SK-N-SH (cell line): ENCODE measurements around the gene SNRNP27.

Source experiments
- CHD2 ChIP-seq: fragments of 150-350 bp; IDR thresholded peaks from 2 replicates; pipeline ENCODE4 v1.6.1; 2018; ENCODE audit warnings: low read length; ENCODE audit not compliant: partially characterized antibody
- EP300 ChIP-seq, 2 experiments: IDR thresholded peaks; 2 replicates each; pipeline versions ENCODE4 v1.4.0 to v1.6.1; 2012; ENCODE audit warnings: borderline replicate concordance in 1 of 2, low read depth in 1 of 2, low read length in 1 of 2
- FOXJ3 ChIP-seq: sonication (generic); formaldehyde crosslinking; IDR thresholded peaks from 2 replicates; pipeline ENCODE4 v1.5.1; 2020; ENCODE audit warnings: mild to moderate bottlenecking, missing genetic modification reagents
- GATA2 ChIP-seq: sonication (generic); formaldehyde crosslinking; IDR thresholded peaks from 2 replicates; pipeline ENCODE4 v1.5.0; 2020; ENCODE audit warnings: mild to moderate bottlenecking, missing genetic modification reagents
- JUND ChIP-seq: IDR thresholded peaks from 2 replicates; pipeline ENCODE4 v1.4.0; 2012
- NFIC ChIP-seq: IDR thresholded peaks from 2 replicates; pipeline ENCODE4 v1.4.0; 2012; ENCODE audit warnings: borderline replicate concordance
- REST ChIP-seq: IDR thresholded peaks from 2 replicates; pipeline ENCODE4 v1.6.1; 2012; ENCODE audit warnings: mild to moderate bottlenecking, low read depth, low read length, moderate library complexity
- RXRA ChIP-seq: IDR thresholded peaks from 2 replicates; pipeline ENCODE4 v1.4.0; 2012; ENCODE audit warnings: low read depth, mild to moderate bottlenecking, borderline replicate concordance
- TAF1 ChIP-seq: IDR thresholded peaks from 2 replicates; pipeline ENCODE4 v1.6.1; 2012; ENCODE audit warnings: low read depth, mild to moderate bottlenecking, low read length, moderate library complexity, borderline replicate concordance
- TEAD4 ChIP-seq: IDR thresholded peaks from 2 replicates; pipeline ENCODE4 v1.4.0; 2012; ENCODE audit warnings: mild to moderate bottlenecking, borderline replicate concordance; ENCODE audit not compliant: insufficient read depth
- TF ChIP-seq, protein P1 (sequence below): fragments of 200-600 bp; sonication (generic); IDR thresholded peaks from 2 replicates; pipeline ENCODE4 v1.6.1; 2017; ENCODE audit warnings: antibody characterized with exemption, mild to moderate bottlenecking, moderate library complexity
- TF ChIP-seq, protein P2 (sequence below): IDR thresholded peaks from 2 replicates; pipeline ENCODE4; 2012

DNA sequence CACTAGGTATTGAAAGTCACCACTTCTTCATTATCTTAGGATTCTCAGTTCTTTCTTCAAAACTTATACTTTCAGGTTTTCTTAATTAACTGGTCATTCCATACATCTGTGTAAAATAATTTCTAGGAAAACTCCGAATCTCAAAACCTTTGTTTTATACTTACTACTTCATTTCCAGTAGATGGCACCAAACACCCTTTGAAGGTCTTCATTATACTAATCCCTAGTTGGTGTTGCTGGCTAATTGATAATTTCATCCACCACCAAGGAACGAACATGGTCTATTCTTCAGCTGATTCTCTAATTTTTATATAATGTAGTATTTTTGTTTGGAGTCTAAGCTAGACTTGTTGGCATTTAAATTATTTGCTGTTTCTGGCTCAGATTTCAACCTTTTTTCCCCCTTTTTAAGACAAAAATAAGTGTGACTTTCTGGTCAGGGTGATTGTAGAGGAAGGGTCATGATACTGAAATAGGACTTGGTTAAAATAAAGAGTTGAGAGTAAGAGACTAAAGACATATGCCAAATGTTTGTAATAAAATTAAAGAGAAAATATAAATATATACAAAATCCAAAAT is 18.3 kb downstream of the SNRNP27 start:
- TF ChIP-seq FOXJ3 (CRISPR knock-in tag): no peak
- TF ChIP-seq, protein P1, sequence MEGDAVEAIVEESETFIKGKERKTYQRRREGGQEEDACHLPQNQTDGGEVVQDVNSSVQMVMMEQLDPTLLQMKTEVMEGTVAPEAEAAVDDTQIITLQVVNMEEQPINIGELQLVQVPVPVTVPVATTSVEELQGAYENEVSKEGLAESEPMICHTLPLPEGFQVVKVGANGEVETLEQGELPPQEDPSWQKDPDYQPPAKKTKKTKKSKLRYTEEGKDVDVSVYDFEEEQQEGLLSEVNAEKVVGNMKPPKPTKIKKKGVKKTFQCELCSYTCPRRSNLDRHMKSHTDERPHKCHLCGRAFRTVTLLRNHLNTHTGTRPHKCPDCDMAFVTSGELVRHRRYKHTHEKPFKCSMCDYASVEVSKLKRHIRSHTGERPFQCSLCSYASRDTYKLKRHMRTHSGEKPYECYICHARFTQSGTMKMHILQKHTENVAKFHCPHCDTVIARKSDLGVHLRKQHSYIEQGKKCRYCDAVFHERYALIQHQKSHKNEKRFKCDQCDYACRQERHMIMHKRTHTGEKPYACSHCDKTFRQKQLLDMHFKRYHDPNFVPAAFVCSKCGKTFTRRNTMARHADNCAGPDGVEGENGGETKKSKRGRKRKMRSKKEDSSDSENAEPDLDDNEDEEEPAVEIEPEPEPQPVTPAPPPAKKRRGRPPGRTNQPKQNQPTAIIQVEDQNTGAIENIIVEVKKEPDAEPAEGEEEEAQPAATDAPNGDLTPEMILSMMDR: peak; percentile 77
- no peak for TF ChIP-seq RXRA
- TF ChIP-seq TAF1: no peak
- no peak for TF ChIP-seq JUND
- TF ChIP-seq GATA2: no peak
- no peak for TF ChIP-seq NFIC
- TF ChIP-seq EP300 (IDR thresholded peaks at IDR 0.05; ENCODE audit: borderline replicate concordance in 1 of 2, low read depth in 1 of 2, low read length in 1 of 2): no peak
- no peak for TF ChIP-seq CHD2
- no peak for TF ChIP-seq REST
- TF ChIP-seq, protein P2, sequence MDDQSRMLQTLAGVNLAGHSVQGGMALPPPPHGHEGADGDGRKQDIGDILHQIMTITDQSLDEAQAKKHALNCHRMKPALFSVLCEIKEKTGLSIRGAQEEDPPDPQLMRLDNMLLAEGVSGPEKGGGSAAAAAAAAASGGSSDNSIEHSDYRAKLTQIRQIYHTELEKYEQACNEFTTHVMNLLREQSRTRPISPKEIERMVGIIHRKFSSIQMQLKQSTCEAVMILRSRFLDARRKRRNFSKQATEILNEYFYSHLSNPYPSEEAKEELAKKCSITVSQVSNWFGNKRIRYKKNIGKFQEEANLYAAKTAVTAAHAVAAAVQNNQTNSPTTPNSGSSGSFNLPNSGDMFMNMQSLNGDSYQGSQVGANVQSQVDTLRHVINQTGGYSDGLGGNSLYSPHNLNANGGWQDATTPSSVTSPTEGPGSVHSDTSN: no peak
- TF ChIP-seq TEAD4: no peak
